Measurements from ENCODE around the gene BHMT2. TPM values are rescaled to one million over a fixed set of nuclear protein-coding genes. Genes with fewer than 3 reads are reported as not detected.
A peak's percentile ranks its signal among the peaks of the same experiment; 100 is the strongest.

The BHMT2 gene
- total and polyA plus RNA-seq, 4 donors = 2.8 to 29.6 (median 6.2) TPM

GRCh38 chr5:79081779-79082178, 12.2 kb downstream of the BHMT2 start:
- 80% methylated on average over 2 of the region's 5 CpGs for WGBS (ENCODE audit: insufficient coverage)

GRCh38 chr5:79086116-79086515, 16.5 kb downstream of the BHMT2 start:
- Histone ChIP-seq H3K4me1 (ENCODE audit: control insufficient read depth, insufficient read depth, low read length) (no peaks in the 10 kb centered on the region), H3K9me3 (ENCODE audit: control insufficient read depth, insufficient read depth, low read length) (no peaks in the 10 kb centered on the region), H3K4me3 (ENCODE audit: low read depth, low read length) (no peak overlapping the region), H3K36me3 (ENCODE audit: control insufficient read depth, insufficient read depth, low read length) (no peaks in the 10 kb centered on the region), H3K27ac (ENCODE audit: low read depth, low read length) (no peak overlapping the region), H3K27me3 (ENCODE audit: control insufficient read depth, insufficient read depth, low read length) (no peaks in the 10 kb centered on the region)
- WGBS (ENCODE audit: insufficient coverage) = 92% methylated on average over 2 of the region's 2 CpGs
- DNase-seq (ENCODE audit: low read depth in 4 of 6, low spot score in 6 of 6) = no peak

More at GRCh38 chr5:79081779-79082178, 12.2 kb downstream of the BHMT2 start:
- Histone ChIP-seq H3K4me3 (ENCODE audit: low read depth, low read length) (no peak overlapping the region), H3K9me3 (ENCODE audit: control insufficient read depth, insufficient read depth, low read length) (no peaks in the 10 kb centered on the region), H3K27ac (ENCODE audit: low read depth, low read length) (no peak overlapping the region), H3K4me1 (ENCODE audit: control insufficient read depth, insufficient read depth, low read length) (no peaks in the 10 kb centered on the region), H3K36me3 (ENCODE audit: control insufficient read depth, insufficient read depth, low read length) (no peaks in the 10 kb centered on the region), H3K27me3 (ENCODE audit: control insufficient read depth, insufficient read depth, low read length) (no peaks in the 10 kb centered on the region)
- DNase-seq (ENCODE audit: low read depth in 4 of 6, low spot score in 6 of 6) = no peak

GRCh38 chr5:79088507-79088906, 18.9 kb downstream of the BHMT2 start:
- H3K27ac ChIP-seq (ENCODE audit: low read depth, low read length) = no peak overlapping the region
- H3K4me3 ChIP-seq (ENCODE audit: low read depth, low read length) = no peak overlapping the region
- H3K27me3 ChIP-seq (ENCODE audit: control insufficient read depth, insufficient read depth, low read length) = no peaks in the 10 kb centered on the region
- no peaks in the 10 kb centered on the region for H3K9me3 ChIP-seq (ENCODE audit: control insufficient read depth, insufficient read depth, low read length)
- no peaks in the 10 kb centered on the region for H3K4me1 ChIP-seq (ENCODE audit: control insufficient read depth, insufficient read depth, low read length)
- DNase-seq (ENCODE audit: low read depth in 4 of 6, low spot score in 6 of 6) = no peak
- H3K36me3 ChIP-seq (ENCODE audit: control insufficient read depth, insufficient read depth, low read length) = no peaks in the 10 kb centered on the region
- whole genome bisulfite sequencing (ENCODE audit: insufficient coverage) = 75% methylated on average over 1 of the region's 4 CpGs

GRCh38 chr5:79091064-79091463, 21.5 kb downstream of the BHMT2 start:
- no peak for DNase-seq (ENCODE audit: low read depth in 4 of 6, low spot score in 6 of 6)
- no peaks in the 10 kb centered on the region for H3K36me3 ChIP-seq (ENCODE audit: control insufficient read depth, insufficient read depth, low read length)
- no CpG with 5 or more reads among the region's 3 CpGs for WGBS (ENCODE audit: insufficient coverage)
- no peaks in the 10 kb centered on the region for H3K9me3 ChIP-seq (ENCODE audit: control insufficient read depth, insufficient read depth, low read length)
- H3K27me3 ChIP-seq (ENCODE audit: control insufficient read depth, insufficient read depth, low read length) = no peaks in the 10 kb centered on the region
- H3K4me3 ChIP-seq (ENCODE audit: low read depth, low read length) = no peak overlapping the region
- no peaks in the 10 kb centered on the region for H3K4me1 ChIP-seq (ENCODE audit: control insufficient read depth, insufficient read depth, low read length)
- no peak overlapping the region for H3K27ac ChIP-seq (ENCODE audit: low read depth, low read length)

GRCh38 chr5:79093762-79094161, 24.2 kb downstream of the BHMT2 start:
- Histone ChIP-seq H3K4me1 (ENCODE audit: control insufficient read depth, insufficient read depth, low read length) (no peaks in the 10 kb centered on the region), H3K36me3 (ENCODE audit: control insufficient read depth, insufficient read depth, low read length) (no peaks in the 10 kb centered on the region), H3K27me3 (ENCODE audit: control insufficient read depth, insufficient read depth, low read length) (no peaks in the 10 kb centered on the region), H3K9me3 (ENCODE audit: control insufficient read depth, insufficient read depth, low read length) (no peaks in the 10 kb centered on the region), H3K27ac (ENCODE audit: low read depth, low read length) (no peak overlapping the region), H3K4me3 (ENCODE audit: low read depth, low read length) (no peak overlapping the region)
- WGBS (ENCODE audit: insufficient coverage) = 60% methylated on average over 1 of the region's 3 CpGs
- DNase-seq (ENCODE audit: low read depth in 4 of 6, low spot score in 6 of 6) = peak in 4 of 6 donors; percentile 5 to 87 (median 51)

GRCh38 chr5:79105868-79106267, 36.3 kb downstream of the BHMT2 start:
- no peak overlapping the region for H3K4me3 ChIP-seq (ENCODE audit: low read depth, low read length)
- DNase-seq (ENCODE audit: low read depth in 4 of 6, low spot score in 6 of 6) = no peak
- peaks cover 11% of the 10 kb centered on the region for H3K27me3 ChIP-seq (ENCODE audit: control insufficient read depth, insufficient read depth, low read length)
- peaks cover 3% of the 10 kb centered on the region for H3K4me1 ChIP-seq (ENCODE audit: control insufficient read depth, insufficient read depth, low read length)
- H3K9me3 ChIP-seq (ENCODE audit: control insufficient read depth, insufficient read depth, low read length) = no peaks in the 10 kb centered on the region
- no CpG with 5 or more reads among the region's 2 CpGs for WGBS (ENCODE audit: insufficient coverage)
- H3K27ac ChIP-seq (ENCODE audit: low read depth, low read length) = no peak overlapping the region
- H3K36me3 ChIP-seq (ENCODE audit: control insufficient read depth, insufficient read depth, low read length) = no peaks in the 10 kb centered on the region

GRCh38 chr5:79107020-79107796, 37.6 kb downstream of the BHMT2 start:
- H3K27me3 ChIP-seq (ENCODE audit: control insufficient read depth, insufficient read depth, low read length) = peaks cover 24% of the 10 kb centered on the region
- WGBS (ENCODE audit: insufficient coverage) = 79% methylated on average over 5 of the region's 7 CpGs
- no peaks in the 10 kb centered on the region for H3K36me3 ChIP-seq (ENCODE audit: control insufficient read depth, insufficient read depth, low read length)
- DNase-seq (ENCODE audit: low read depth in 4 of 6, low spot score in 6 of 6) = peak in 1 of 6 donors; percentile 7
- peaks cover 11% of the 10 kb centered on the region for H3K4me1 ChIP-seq (ENCODE audit: control insufficient read depth, insufficient read depth, low read length)
- no peak overlapping the region for H3K4me3 ChIP-seq (ENCODE audit: low read depth, low read length)
- no peaks in the 10 kb centered on the region for H3K9me3 ChIP-seq (ENCODE audit: control insufficient read depth, insufficient read depth, low read length)
- H3K27ac ChIP-seq (ENCODE audit: low read depth, low read length) = no peak overlapping the region

- Histone ChIP-seq H3K4me3 (ENCODE audit: low read depth, low read length) (no peak overlapping the region), H3K27me3 (ENCODE audit: control insufficient read depth, insufficient read depth, low read length) (peaks cover 33% of the 10 kb centered on the region), H3K4me1 (ENCODE audit: control insufficient read depth, insufficient read depth, low read length) (peaks cover 14% of the 10 kb centered on the region), H3K36me3 (ENCODE audit: control insufficient read depth, insufficient read depth, low read length) (no peaks in the 10 kb centered on the region), H3K27ac (ENCODE audit: low read depth, low read length) (no peak overlapping the region), H3K9me3 (ENCODE audit: control insufficient read depth, insufficient read depth, low read length) (no peaks in the 10 kb centered on the region)
- DNase-seq (ENCODE audit: low read depth in 4 of 6, low spot score in 6 of 6) = peak in 1 of 6 donors; percentile 36
- 86% methylated on average over 1 of the region's 3 CpGs for WGBS (ENCODE audit: insufficient coverage)
Measured at GRCh38 chr5:79108086-79108485, 38.5 kb downstream of the BHMT2 start.

- H3K4me1 ChIP-seq (ENCODE audit: control insufficient read depth, insufficient read depth, low read length) = peaks cover 14% of the 10 kb centered on the region
- H3K27ac ChIP-seq (ENCODE audit: low read depth, low read length) = no peak overlapping the region
- no peak overlapping the region for H3K4me3 ChIP-seq (ENCODE audit: low read depth, low read length)
- no peaks in the 10 kb centered on the region for H3K36me3 ChIP-seq (ENCODE audit: control insufficient read depth, insufficient read depth, low read length)
- DNase-seq (ENCODE audit: low read depth in 4 of 6, low spot score in 6 of 6) = no peak
- peaks cover 34% of the 10 kb centered on the region for H3K27me3 ChIP-seq (ENCODE audit: control insufficient read depth, insufficient read depth, low read length)
- WGBS (ENCODE audit: insufficient coverage) = 95% methylated on average over 7 of the region's 8 CpGs
- H3K9me3 ChIP-seq (ENCODE audit: control insufficient read depth, insufficient read depth, low read length) = no peaks in the 10 kb centered on the region
Measured at GRCh38 chr5:79108792-79109191, 39.2 kb downstream of the BHMT2 start.
